ENCODE data around the gene CTNNA2.

The CTNNA2 gene

GRCh38 chr2:80546766-80547165 lies 1033.9 kb downstream of the CTNNA2 start:
- DNase-seq (ENCODE audit: low read depth in 2 of 2), result no peak

GRCh38 chr2:80547344-80547743 lies 1034.5 kb downstream of the CTNNA2 start:
- DNase-seq (ENCODE audit: low read depth in 2 of 2), result no peak

GRCh38 chr2:80548469-80548868 lies 1035.6 kb downstream of the CTNNA2 start:
- no peak for DNase-seq (ENCODE audit: low read depth in 2 of 2)

- DNase-seq (ENCODE audit: low read depth in 2 of 2), result no peak
Observed at GRCh38 chr2:80549901-80550300, 1037.0 kb downstream of the CTNNA2 start.

GRCh38 chr2:80560326-80560725 lies 1047.5 kb downstream of the CTNNA2 start:
- no peak for DNase-seq (ENCODE audit: low read depth in 2 of 2)

- DNase-seq (ENCODE audit: low read depth in 2 of 2), result no peak
Observed at GRCh38 chr2:80568011-80568410, 1055.2 kb downstream of the CTNNA2 start.

- DNase-seq (ENCODE audit: low read depth in 2 of 2), result no peak
Observed at GRCh38 chr2:80573167-80573566, 1060.3 kb downstream of the CTNNA2 start.

GRCh38 chr2:80573950-80574349 lies 1061.1 kb downstream of the CTNNA2 start:
- no peak for DNase-seq (ENCODE audit: low read depth in 2 of 2)

- DNase-seq (ENCODE audit: low read depth in 2 of 2), result no peak
Observed at GRCh38 chr2:80579756-80580155, 1066.9 kb downstream of the CTNNA2 start.

- no peak for DNase-seq (ENCODE audit: low read depth in 2 of 2)
Observed at GRCh38 chr2:80591233-80591632, 1078.4 kb downstream of the CTNNA2 start.

GRCh38 chr2:80592106-80592505 lies 1079.3 kb downstream of the CTNNA2 start:
- no peak for DNase-seq (ENCODE audit: low read depth in 2 of 2)

- DNase-seq (ENCODE audit: low read depth in 2 of 2), result no peak
Observed at GRCh38 chr2:80610108-80610507, 1097.3 kb downstream of the CTNNA2 start.

- no peak for DNase-seq (ENCODE audit: low read depth in 2 of 2)
Observed at GRCh38 chr2:80621656-80622055, 1108.8 kb downstream of the CTNNA2 start.

GRCh38 chr2:80624062-80624461 lies 1111.2 kb downstream of the CTNNA2 start:
- no peak for DNase-seq (ENCODE audit: low read depth in 2 of 2)

GRCh38 chr2:80634590-80634989 lies 1121.7 kb downstream of the CTNNA2 start:
- no peak for DNase-seq (ENCODE audit: low read depth in 2 of 2)

- no peak for DNase-seq (ENCODE audit: low read depth in 2 of 2)
Observed at GRCh38 chr2:80638783-80639182, 1125.9 kb downstream of the CTNNA2 start.

- DNase-seq (ENCODE audit: low read depth in 2 of 2), result no peak
Observed at GRCh38 chr2:80642465-80642864, 1129.6 kb downstream of the CTNNA2 start.

GRCh38 chr2:80643598-80643997 lies 1130.7 kb downstream of the CTNNA2 start:
- no peak for DNase-seq (ENCODE audit: low read depth in 2 of 2)

- no peak for DNase-seq (ENCODE audit: low read depth in 2 of 2)
Observed at GRCh38 chr2:80651435-80651834, 1138.6 kb downstream of the CTNNA2 start.

- DNase-seq (ENCODE audit: low read depth in 2 of 2), result no peak
Observed at GRCh38 chr2:80655265-80655664, 1142.4 kb downstream of the CTNNA2 start.

- no peak for DNase-seq (ENCODE audit: low read depth in 2 of 2)
Observed at GRCh38 chr2:80670763-80671162, 1157.9 kb downstream of the CTNNA2 start.

- DNase-seq (ENCODE audit: low read depth in 2 of 2), result no peak
Observed at GRCh38 chr2:80687524-80687923, 1174.7 kb downstream of the CTNNA2 start.

GRCh38 chr2:80689106-80689505 lies 1176.3 kb downstream of the CTNNA2 start:
- DNase-seq (ENCODE audit: low read depth in 2 of 2), result no peak

Data from stimulated activated CD4-positive, alpha-beta T cell treated with anti-CD3 and anti-CD28 coated beads, Interleukin-1b, Interleukin-23, amount 100 ng/mL, for 4 hours (primary cell).